GM18517 (cell line): ENCODE measurements around the gene ZBTB8B.

Source experiments
- ATAC-seq: cut with Tn5 transposase; IDR thresholded peaks from one replicate; pipeline ENCODE4 v1.9.1; 2021; ENCODE audit warnings: mild to moderate bottlenecking, moderate library complexity; ENCODE audit not compliant: unreplicated experiment

The ZBTB8B gene

GRCh38 chr1:32503153-32503552 lies 38.3 kb downstream of the ZBTB8B start:
- no peak for ATAC-seq

- ATAC-seq: no peak
Measured at GRCh38 chr1:32507021-32507420, 42.1 kb downstream of the ZBTB8B start.

- no peak for ATAC-seq
Measured at GRCh38 chr1:32508761-32509160, 43.9 kb downstream of the ZBTB8B start.

- no peak for ATAC-seq
Measured at GRCh38 chr1:32509939-32510338, 45.1 kb downstream of the ZBTB8B start.
